Measurements from ENCODE around the gene C16orf46.

C16orf46 gene

GRCh38 chr16:81095953-81096714 lies 19.1 kb upstream of the C16orf46 start, which contains the start of gene GCSH:
Gene GCSH, minus strand, starts transcription at chr16:81096395. Its CDS starts 117 bp downstream, at chr16:81096278.
- Histone ChIP-seq H3K36me3 (ENCODE audit: insufficient read depth, insufficient read length, low read length) (peaks cover 7% of the 10 kb centered on the region), H3K27me3 (ENCODE audit: insufficient read depth, insufficient read length) (no peaks in the 10 kb centered on the region), H3K9ac (ENCODE audit: insufficient read length, low read depth) (peak within 1 kb of the TSS; percentile 92), H3K9me3 (ENCODE audit: insufficient read depth, low read length) (peaks cover 7% of the 10 kb centered on the region), H3K4me3 (ENCODE audit: insufficient read length, low read depth) (peak within 1 kb of the TSS; percentile 84), H3K4me1 (ENCODE audit: insufficient read depth, insufficient read length) (peaks cover 2% of the 10 kb centered on the region)
- TF ChIP-seq ZNF274 (IDR thresholded peaks at IDR 0.05; ENCODE audit: low read depth, low read length): no peak
- no peak for TF ChIP-seq YY1 (IDR thresholded peaks at IDR 0.05; ENCODE audit: insufficient read depth, insufficient read length)
- TF ChIP-seq SUZ12 (IDR thresholded peaks at IDR 0.05; ENCODE audit: extremely low read depth, insufficient read depth, insufficient read length): no peak
- DNase-seq (ENCODE audit: low read depth, low spot score): peak; percentile 99

GRCh38 chr16:81095653-81095952 lies 18.6 kb upstream of the C16orf46 start:
- no peak for TF ChIP-seq YY1 (IDR thresholded peaks at IDR 0.05; ENCODE audit: insufficient read depth, insufficient read length)
- no peak for TF ChIP-seq ZNF274 (IDR thresholded peaks at IDR 0.05; ENCODE audit: low read depth, low read length)
- no peak for TF ChIP-seq SUZ12 (IDR thresholded peaks at IDR 0.05; ENCODE audit: extremely low read depth, insufficient read depth, insufficient read length)
- peaks cover 2% of the 10 kb centered on the region for H3K4me1 ChIP-seq (ENCODE audit: insufficient read depth, insufficient read length)
- H3K9me3 ChIP-seq (ENCODE audit: insufficient read depth, low read length): peaks cover 7% of the 10 kb centered on the region
- peak overlapping the region; percentile 92 for H3K9ac ChIP-seq (ENCODE audit: insufficient read length, low read depth)
- no peaks in the 10 kb centered on the region for H3K27me3 ChIP-seq (ENCODE audit: insufficient read depth, insufficient read length)
- H3K4me3 ChIP-seq (ENCODE audit: insufficient read length, low read depth): peak overlapping the region; percentile 84
- no peak for DNase-seq (ENCODE audit: low read depth, low spot score)
- H3K36me3 ChIP-seq (ENCODE audit: insufficient read depth, insufficient read length, low read length): peaks cover 12% of the 10 kb centered on the region

DNA sequence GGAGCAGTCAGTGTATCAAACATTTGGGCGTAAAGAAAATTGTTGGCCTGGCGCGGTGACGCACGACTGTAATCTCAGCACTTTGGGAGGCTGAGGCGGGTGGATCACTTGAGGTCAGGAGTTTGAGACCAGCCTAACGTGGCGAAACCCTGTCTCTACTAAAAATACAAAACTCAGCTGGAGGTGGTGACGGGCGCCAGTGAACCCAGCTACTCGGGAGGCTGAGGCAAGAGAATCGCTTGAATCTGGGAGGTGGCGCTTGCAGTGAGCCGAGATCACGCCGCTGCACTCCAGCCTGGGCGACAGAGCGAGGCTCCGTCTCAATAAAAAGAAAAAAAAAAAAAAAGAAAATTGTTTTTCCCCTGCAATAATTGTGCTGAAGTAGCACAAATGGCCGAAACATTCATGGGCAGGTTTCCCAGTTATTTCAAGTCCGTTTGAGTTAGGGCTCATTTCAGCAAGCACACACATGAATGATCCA lies 17.8 kb upstream of the C16orf46 start:
- peak overlapping the region; percentile 21 for H3K4me3 ChIP-seq (ENCODE audit: insufficient read length, low read depth)
- peak overlapping the region; percentile 54 for H3K9ac ChIP-seq (ENCODE audit: insufficient read length, low read depth)
- peaks cover 2% of the 10 kb centered on the region for H3K4me1 ChIP-seq (ENCODE audit: insufficient read depth, insufficient read length)
- TF ChIP-seq YY1 (IDR thresholded peaks at IDR 0.05; ENCODE audit: insufficient read depth, insufficient read length) (no peak), ZNF274 (IDR thresholded peaks at IDR 0.05; ENCODE audit: low read depth, low read length) (no peak), SUZ12 (IDR thresholded peaks at IDR 0.05; ENCODE audit: extremely low read depth, insufficient read depth, insufficient read length) (no peak)
- peaks cover 7% of the 10 kb centered on the region for H3K9me3 ChIP-seq (ENCODE audit: insufficient read depth, low read length)
- H3K27me3 ChIP-seq (ENCODE audit: insufficient read depth, insufficient read length): no peaks in the 10 kb centered on the region
- H3K36me3 ChIP-seq (ENCODE audit: insufficient read depth, insufficient read length, low read length): peaks cover 20% of the 10 kb centered on the region
- DNase-seq (ENCODE audit: low read depth, low spot score): no peak

- Histone ChIP-seq H3K27me3 (ENCODE audit: insufficient read depth, insufficient read length) (no peaks in the 10 kb centered on the region), H3K9ac (ENCODE audit: insufficient read length, low read depth) (no peak overlapping the region), H3K36me3 (ENCODE audit: insufficient read depth, insufficient read length, low read length) (peaks cover 57% of the 10 kb centered on the region), H3K4me1 (ENCODE audit: insufficient read depth, insufficient read length) (no peaks in the 10 kb centered on the region), H3K4me3 (ENCODE audit: insufficient read length, low read depth) (no peak overlapping the region), H3K9me3 (ENCODE audit: insufficient read depth, low read length) (no peaks in the 10 kb centered on the region)
- TF ChIP-seq SUZ12 (IDR thresholded peaks at IDR 0.05; ENCODE audit: extremely low read depth, insufficient read depth, insufficient read length) (no peak), ZNF274 (IDR thresholded peaks at IDR 0.05; ENCODE audit: low read depth, low read length) (no peak), YY1 (IDR thresholded peaks at IDR 0.05; ENCODE audit: insufficient read depth, insufficient read length) (no peak)
- no peak for DNase-seq (ENCODE audit: low read depth, low spot score)
Measured at GRCh38 chr16:81088836-81089235, 11.8 kb upstream of the C16orf46 start.

DNA sequence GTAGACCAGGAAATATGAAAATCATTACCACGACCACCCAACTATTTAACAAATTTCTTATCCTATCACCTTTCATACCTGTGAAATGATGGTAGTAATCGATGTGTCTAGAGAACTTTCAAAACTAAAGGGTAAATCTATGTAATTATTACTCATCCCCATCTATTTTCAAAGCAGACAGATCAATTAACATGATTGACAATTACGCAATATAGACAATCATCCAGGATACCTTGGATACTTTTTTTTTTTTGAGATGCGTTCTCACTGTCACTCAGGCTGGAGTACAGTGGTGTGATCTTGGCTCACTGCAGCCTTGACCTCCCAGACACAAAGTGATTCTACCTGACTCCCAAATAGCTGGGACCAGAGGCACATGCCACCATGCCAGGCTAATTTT lies 4.0 kb upstream of the C16orf46 start:
- Histone ChIP-seq H3K27me3 (ENCODE audit: insufficient read depth, insufficient read length) (no peaks in the 10 kb centered on the region), H3K9ac (ENCODE audit: insufficient read length, low read depth) (no peak overlapping the region), H3K4me3 (ENCODE audit: insufficient read length, low read depth) (no peak overlapping the region), H3K4me1 (ENCODE audit: insufficient read depth, insufficient read length) (peaks cover 3% of the 10 kb centered on the region), H3K36me3 (ENCODE audit: insufficient read depth, insufficient read length, low read length) (peaks cover 18% of the 10 kb centered on the region), H3K9me3 (ENCODE audit: insufficient read depth, low read length) (no peaks in the 10 kb centered on the region)
- TF ChIP-seq ZNF274 (IDR thresholded peaks at IDR 0.05; ENCODE audit: low read depth, low read length): no peak
- no peak for TF ChIP-seq SUZ12 (IDR thresholded peaks at IDR 0.05; ENCODE audit: extremely low read depth, insufficient read depth, insufficient read length)
- TF ChIP-seq YY1 (IDR thresholded peaks at IDR 0.05; ENCODE audit: insufficient read depth, insufficient read length): no peak
- no peak for DNase-seq (ENCODE audit: low read depth, low spot score)

DNA sequence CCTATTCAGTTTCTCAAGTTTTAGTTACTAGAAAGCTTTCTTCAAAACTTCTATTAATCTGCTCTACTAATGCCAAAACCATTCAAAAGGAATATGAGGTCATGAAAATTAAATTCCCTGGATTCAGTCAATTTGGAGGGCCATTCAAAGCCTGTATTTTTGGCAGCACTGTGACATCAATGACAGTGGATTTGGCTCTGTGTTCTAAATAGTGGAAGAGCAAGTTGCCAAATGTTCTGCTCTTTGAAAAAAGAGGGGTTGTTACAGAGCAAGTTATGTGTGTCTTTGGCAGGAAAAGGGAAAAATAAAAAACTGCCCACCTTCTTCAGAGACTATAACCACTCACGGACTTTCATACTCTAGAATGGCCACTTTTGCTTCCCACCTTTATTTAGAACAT lies 3.2 kb upstream of the C16orf46 start:
- Histone ChIP-seq H3K4me3 (ENCODE audit: insufficient read length, low read depth) (no peak overlapping the region), H3K9ac (ENCODE audit: insufficient read length, low read depth) (no peak overlapping the region), H3K4me1 (ENCODE audit: insufficient read depth, insufficient read length) (peaks cover 3% of the 10 kb centered on the region), H3K36me3 (ENCODE audit: insufficient read depth, insufficient read length, low read length) (peaks cover 16% of the 10 kb centered on the region), H3K27me3 (ENCODE audit: insufficient read depth, insufficient read length) (no peaks in the 10 kb centered on the region), H3K9me3 (ENCODE audit: insufficient read depth, low read length) (no peaks in the 10 kb centered on the region)
- DNase-seq (ENCODE audit: low read depth, low spot score): no peak
- TF ChIP-seq ZNF274 (IDR thresholded peaks at IDR 0.05; ENCODE audit: low read depth, low read length) (no peak), YY1 (IDR thresholded peaks at IDR 0.05; ENCODE audit: insufficient read depth, insufficient read length) (no peak), SUZ12 (IDR thresholded peaks at IDR 0.05; ENCODE audit: extremely low read depth, insufficient read depth, insufficient read length) (no peak)

DNA sequence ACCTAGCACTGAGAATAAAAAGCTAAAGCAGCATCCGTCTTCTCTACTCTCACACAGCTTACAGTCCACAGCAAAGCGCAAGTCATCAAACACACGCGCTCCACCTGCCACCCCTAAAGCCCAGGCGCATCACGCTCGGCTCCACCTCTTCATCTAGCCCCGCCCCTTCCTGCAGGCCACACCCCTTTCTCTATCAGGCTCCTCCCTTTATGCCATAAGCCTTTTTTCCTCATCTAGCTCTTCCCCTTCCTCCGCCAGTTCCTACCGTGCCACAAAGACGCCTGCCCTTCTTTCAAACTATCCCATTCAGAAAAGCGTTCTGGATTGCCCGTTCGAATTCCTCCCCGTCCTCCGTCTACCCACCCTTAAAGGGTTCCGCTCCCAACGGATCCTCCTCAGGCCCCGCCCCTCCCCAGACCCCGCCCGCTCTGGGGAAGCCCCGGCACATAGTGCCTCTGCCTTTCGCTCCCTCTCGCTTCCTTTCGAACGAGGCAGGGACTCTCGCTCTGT lies 417 bp downstream of the C16orf46 start:
- H3K27me3 ChIP-seq (ENCODE audit: insufficient read depth, insufficient read length): no peaks in the 10 kb centered on the region
- peaks cover 3% of the 10 kb centered on the region for H3K4me1 ChIP-seq (ENCODE audit: insufficient read depth, insufficient read length)
- no peak for DNase-seq (ENCODE audit: low read depth, low spot score)
- no peaks in the 10 kb centered on the region for H3K9me3 ChIP-seq (ENCODE audit: insufficient read depth, low read length)
- peak overlapping the region; percentile 80 for H3K4me3 ChIP-seq (ENCODE audit: insufficient read length, low read depth)
- peak overlapping the region; percentile 96 for H3K9ac ChIP-seq (ENCODE audit: insufficient read length, low read depth)
- no peaks in the 10 kb centered on the region for H3K36me3 ChIP-seq (ENCODE audit: insufficient read depth, insufficient read length, low read length)
- TF ChIP-seq SUZ12 (IDR thresholded peaks at IDR 0.05; ENCODE audit: extremely low read depth, insufficient read depth, insufficient read length) (no peak), ZNF274 (IDR thresholded peaks at IDR 0.05; ENCODE audit: low read depth, low read length) (no peak), YY1 (IDR thresholded peaks at IDR 0.05; ENCODE audit: insufficient read depth, insufficient read length) (no peak)

All from NT2/D1 (cell line).